HG02870 (cell line): ENCODE results near the gene CFAP97D1.

ENCODE experiments used
- ATAC-seq: cut with Tn5 transposase; IDR thresholded peaks from one replicate; pipeline ENCODE4 v1.9.1; 2021; ENCODE audit warnings: mild to moderate bottlenecking, moderate library complexity; ENCODE audit not compliant: unreplicated experiment

CFAP97D1 gene

GRCh38 chr17:43767713-43768059, 12.5 kb upstream of the CFAP97D1 start:
- ATAC-seq, result no peak

GRCh38 chr17:43768382-43768781, 11.9 kb upstream of the CFAP97D1 start:
- no peak for ATAC-seq

GRCh38 chr17:43768943-43769342, 11.3 kb upstream of the CFAP97D1 start:
- ATAC-seq, result no peak

GRCh38 chr17:43769426-43769825, 10.8 kb upstream of the CFAP97D1 start:
- no peak for ATAC-seq

DNA sequence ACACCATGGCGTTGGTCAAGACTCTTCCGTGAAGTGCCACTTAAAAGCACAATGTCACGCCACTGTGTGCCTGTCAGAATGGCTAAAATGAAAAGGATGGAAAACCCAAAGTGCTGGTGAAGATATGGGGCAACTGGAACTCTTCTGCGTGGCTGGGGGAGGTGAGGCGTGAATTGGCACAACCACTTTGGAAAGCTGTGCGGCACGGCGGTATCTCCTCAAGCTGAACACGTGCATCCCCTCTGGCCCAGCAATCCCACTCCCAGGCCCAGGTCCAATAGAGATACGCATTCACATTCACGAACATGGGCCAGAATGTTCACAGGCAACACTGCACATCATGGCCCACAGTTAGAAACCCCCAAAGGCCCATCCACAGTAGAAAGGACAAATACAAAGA, 10.4 kb upstream of the CFAP97D1 start:
- no peak for ATAC-seq

- no peak for ATAC-seq
Observed at GRCh38 chr17:43770957-43771356, 9.3 kb upstream of the CFAP97D1 start.

- no peak for ATAC-seq
Observed at GRCh38 chr17:43771463-43771862, 8.8 kb upstream of the CFAP97D1 start.

- ATAC-seq, result no peak
Observed at GRCh38 chr17:43772877-43773648, 7.2 kb upstream of the CFAP97D1 start.

DNA sequence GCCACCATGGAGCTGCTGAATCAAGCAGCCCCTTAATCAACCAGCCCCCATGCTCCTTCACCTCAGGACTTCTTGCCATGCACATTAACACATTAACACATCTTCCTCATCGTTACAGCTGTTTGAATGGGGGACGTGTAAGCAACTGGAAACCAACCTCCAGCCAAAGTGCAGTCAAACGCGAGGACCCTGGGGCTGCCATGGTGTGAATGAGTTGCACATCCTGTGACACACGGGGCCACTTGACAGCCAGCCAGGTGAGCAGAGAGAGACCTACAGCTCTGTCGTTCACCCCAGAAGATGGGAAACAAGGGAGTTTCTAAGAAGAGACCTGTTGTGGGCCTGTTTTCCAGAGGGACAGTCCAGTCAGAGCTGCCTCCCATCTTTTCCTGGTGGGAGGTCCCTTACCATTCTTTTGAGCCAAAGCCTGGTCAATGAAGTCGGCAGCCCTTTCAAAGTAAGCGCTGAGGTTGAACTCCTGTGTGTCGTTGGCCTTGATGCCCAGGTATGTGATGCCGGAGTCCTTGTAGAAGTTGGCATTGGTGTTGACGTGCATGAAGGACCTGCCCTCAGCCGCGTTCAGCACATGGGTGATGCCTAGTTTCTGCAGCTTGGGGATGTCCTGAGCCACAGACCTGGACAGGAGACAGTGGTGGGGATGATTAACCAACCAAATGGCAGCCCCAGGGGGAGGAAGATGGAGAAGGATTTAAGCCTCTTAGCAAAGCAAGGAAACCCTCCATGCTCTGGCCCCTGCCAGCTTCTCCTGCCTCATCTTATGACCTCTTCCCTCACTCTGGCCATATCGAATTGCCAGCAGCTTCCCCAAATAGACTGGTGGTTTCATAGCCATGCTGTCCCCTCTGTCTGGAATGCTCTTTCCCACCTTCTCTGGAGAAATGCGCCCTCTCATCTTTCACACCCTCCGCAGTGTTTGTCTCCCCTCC, 5.7 kb upstream of the CFAP97D1 start:
- no peak for ATAC-seq

DNA sequence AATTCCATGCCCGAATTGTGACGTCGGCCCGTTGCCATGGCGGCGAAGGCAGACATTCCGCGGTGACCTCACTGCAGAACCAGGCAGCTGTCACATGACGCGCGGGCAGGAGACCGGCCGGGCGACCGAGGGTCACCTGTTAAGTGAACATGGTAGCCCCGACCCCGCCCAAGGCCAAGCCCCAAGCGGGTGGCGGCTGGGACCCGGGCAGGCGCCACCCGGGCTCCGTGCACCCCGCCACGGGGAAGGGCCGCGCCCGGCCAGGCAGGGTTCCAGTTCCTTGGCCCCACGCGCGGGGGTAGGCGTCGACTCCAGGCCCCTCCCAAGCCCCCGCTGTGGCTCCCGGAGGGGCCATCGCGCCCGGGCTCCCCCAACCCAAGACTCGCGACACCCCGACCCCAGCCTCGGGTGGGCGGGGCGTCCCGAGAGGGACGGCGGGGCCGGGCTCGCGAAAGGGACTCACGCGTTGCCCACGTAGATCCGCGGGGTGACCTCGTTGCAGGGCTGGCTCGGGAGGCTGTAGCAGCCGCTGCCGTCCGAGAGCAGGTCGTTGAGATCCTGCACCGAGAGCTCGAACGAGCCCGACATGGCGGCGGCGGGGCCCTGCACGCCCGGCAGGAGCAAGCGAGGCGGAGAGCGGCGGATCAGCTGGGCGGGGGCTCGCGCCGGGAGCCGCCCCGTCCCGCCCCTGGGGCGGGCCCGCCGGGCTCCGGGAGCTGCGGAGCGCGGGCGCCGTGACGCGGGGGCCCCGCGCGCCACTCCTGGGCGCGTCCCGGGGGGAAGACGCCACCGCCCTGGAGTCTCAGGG, 1.7 kb upstream of the CFAP97D1 start, which contains the start of gene DUSP3:
Gene DUSP3, minus strand, starts transcription at position 641 of the 808 bp plus-strand sequence. Its CDS starts 53 bp downstream, at position 588.
- peak; percentile 77 for ATAC-seq

GRCh38 chr17:43779145-43780125, 800 bp upstream of the CFAP97D1 start:
- peak; percentile 11 for ATAC-seq

DNA sequence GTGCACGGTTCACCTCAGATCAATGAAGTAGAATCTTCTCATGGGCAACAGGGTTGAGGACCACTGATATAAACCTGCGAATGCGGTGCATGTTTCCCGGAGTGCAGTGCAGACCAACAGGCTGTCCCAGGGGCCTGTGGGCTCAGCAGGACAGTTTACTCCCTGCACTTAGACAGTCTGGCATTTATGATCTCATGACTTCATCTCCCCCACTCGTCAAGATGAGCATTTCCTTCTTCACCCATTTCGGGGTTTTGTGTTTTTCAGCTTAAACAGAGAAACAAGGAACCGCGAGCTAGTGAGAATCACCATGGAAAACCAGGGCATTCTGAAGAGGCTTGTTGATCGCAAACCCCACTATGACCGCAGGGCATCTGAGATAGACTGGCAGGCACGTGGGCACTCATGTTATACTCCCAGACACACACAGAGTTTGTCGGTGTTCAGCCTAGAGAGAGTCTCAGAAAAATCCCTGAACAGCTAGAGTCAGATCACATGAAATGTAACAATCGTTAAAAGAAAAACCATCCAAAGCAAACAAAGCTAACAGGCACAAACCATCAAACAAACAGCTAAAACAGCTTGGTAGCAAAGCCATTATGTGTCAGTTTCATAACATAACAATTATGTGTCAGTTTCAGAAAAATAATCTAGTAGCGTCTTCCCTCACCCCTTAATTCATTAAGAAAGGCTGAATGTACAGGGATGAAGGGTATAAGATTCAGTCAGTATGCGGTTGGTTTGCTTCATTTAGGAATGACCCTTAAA, 2.9 kb downstream of the CFAP97D1 start:
- ATAC-seq, result no peak

DNA sequence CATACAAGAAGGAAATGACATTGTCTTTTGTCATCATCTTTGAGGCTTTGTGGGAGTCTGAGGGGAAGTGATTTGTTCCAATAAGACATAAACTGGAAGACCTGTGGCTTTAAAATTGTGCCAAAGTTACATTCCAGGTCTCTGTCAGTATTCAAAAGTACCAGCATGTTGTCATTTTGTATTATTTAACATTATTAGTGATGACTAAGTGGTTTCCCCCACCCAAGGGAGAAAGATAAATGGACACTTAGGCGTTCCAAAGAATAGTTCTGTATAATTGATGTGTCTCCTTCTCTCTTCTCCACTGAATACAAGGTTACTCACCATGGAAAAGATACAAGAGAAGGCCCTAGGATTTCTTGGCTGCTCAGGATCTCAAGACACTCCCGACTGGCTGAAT, 3.8 kb downstream of the CFAP97D1 start:
- no peak for ATAC-seq

DNA sequence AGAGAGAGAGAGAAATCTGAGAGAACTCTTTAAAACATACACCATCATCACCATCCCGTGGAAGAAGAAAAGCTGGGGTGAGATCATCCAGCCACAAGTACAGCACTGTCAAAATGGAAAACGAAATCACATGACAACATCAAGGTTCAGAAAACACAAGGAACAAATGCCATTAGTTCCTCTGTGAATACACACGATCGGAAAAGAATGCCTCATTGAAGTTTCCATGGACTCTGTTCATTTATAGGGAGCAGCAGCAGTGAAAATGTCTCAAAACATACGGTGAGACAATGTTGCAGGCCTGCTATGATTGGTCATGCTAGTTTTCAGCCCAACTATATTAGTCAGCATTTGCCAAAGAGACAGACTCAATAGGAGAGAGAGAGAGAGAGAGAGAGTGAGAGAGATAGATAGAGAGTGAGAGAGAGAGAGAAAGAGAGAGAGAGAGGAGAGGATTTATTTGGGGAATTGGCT, 4.4 kb downstream of the CFAP97D1 start:
- no peak for ATAC-seq

GRCh38 chr17:43787728-43788127, 7.5 kb downstream of the CFAP97D1 start:
- no peak for ATAC-seq

- no peak for ATAC-seq
Observed at GRCh38 chr17:43788540-43788939, 8.3 kb downstream of the CFAP97D1 start.

GRCh38 chr17:43789482-43789881, 9.2 kb downstream of the CFAP97D1 start:
- no peak for ATAC-seq

- no peak for ATAC-seq
Observed at GRCh38 chr17:43790311-43790940, 10.2 kb downstream of the CFAP97D1 start.

DNA sequence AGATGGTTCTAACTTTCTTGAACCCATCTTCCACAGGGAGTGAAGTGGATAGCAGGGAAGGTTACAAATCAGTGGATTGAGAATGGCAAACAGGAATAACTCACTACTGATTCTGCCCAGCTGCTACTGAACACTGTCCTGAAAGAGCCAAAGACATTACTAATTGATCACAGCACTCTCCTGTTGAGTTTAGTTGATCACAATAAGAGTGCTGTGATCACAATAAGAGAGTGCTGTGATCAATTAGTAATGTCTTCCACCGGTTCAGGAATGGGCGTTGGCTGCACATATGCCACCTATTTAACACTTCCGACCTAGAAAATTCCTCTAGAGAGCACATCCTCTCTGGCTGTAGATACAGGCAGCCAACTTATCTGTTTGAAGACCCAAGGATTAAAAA, 11.4 kb downstream of the CFAP97D1 start:
- no peak for ATAC-seq
